ENCODE results near the gene UGT1A1. TPM values are rescaled to one million over a fixed set of nuclear protein-coding genes. Genes with fewer than 3 reads are reported as not detected.

The UGT1A1 gene
- total RNA-seq, 8 experiments from 2014 or later = 0.09 to 1.6 (median 0.19) TPM; not detected in 3

- in situ Hi-C loops (cut with MboI; ENCODE audit: low pct_unique_long_range_greater_than_20kb in 2 of 9, low sequenced_read_pairs in 9 of 9, unreplicated experiment in 9 of 9) = no loop called here
- ATAC-seq (replicated peaks in 6 of 8) = no peak
- no peak overlapping the region for H3K4me3 ChIP-seq
These were observed 43.3 kb downstream of the UGT1A1 start for GRCh38 chr2:233803292-233803911.

GRCh38 chr2:233803994-233804393, 43.9 kb downstream of the UGT1A1 start:
- ATAC-seq (replicated peaks in 6 of 8) = no peak
- no peak overlapping the region for H3K27ac ChIP-seq
- in situ Hi-C loops (cut with MboI; ENCODE audit: low pct_unique_long_range_greater_than_20kb in 2 of 9, low sequenced_read_pairs in 9 of 9, unreplicated experiment in 9 of 9) = no loop called here
- 0 to 67% (median 23%) methylated on average over 1 to 6 of the region's 8 CpGs; no CpG with 5 or more reads in 6 of the 10 experiments for whole genome bisulfite sequencing, 10 experiments
- H3K4me3 ChIP-seq = no peak overlapping the region
- H3K4me1 ChIP-seq (replicated peaks in 1 of 2) = no peaks in the 10 kb centered on the region

More at GRCh38 chr2:233803292-233803911, 43.3 kb downstream of the UGT1A1 start:
- Histone ChIP-seq H3K4me1 (replicated peaks in 1 of 2) (no peaks in the 10 kb centered on the region), H3K27ac (no peak overlapping the region)
- 0 to 83% (median 50%) methylated on average over 1 of the region's 2 CpGs; no CpG with 5 or more reads in 4 of the 10 experiments for WGBS, 10 experiments

- Histone ChIP-seq H3K4me3 (no peak overlapping the region), H3K27ac (no peak overlapping the region), H3K4me1 (replicated peaks in 1 of 2) (no peaks in the 10 kb centered on the region)
- 38 to 83% (median 68%) methylated on average over 2 to 8 of the region's 12 CpGs; no CpG with 5 or more reads in 4 of the 10 experiments for WGBS, 10 experiments
- no peak for ATAC-seq (replicated peaks in 6 of 8)
- in situ Hi-C loops (cut with MboI; ENCODE audit: low pct_unique_long_range_greater_than_20kb in 2 of 9, low sequenced_read_pairs in 9 of 9, unreplicated experiment in 9 of 9) = no loop called here
These were observed 47.3 kb downstream of the UGT1A1 start for GRCh38 chr2:233807215-233807865.

GRCh38 chr2:233807966-233808935, 48.2 kb downstream of the UGT1A1 start:
- no peak for ATAC-seq (replicated peaks in 6 of 8)
- in situ Hi-C loops (cut with MboI; ENCODE audit: low pct_unique_long_range_greater_than_20kb in 2 of 9, low sequenced_read_pairs in 9 of 9, unreplicated experiment in 9 of 9) = no loop called here
- Histone ChIP-seq H3K4me1 (replicated peaks in 1 of 2) (no peaks in the 10 kb centered on the region), H3K4me3 (no peak overlapping the region), H3K27ac (no peak overlapping the region)
- WGBS, 10 experiments = 40 to 80% (median 76%) methylated on average over 1 to 5 of the region's 10 CpGs; no CpG with 5 or more reads in 4 of the 10 experiments

- in situ Hi-C loops (cut with MboI; ENCODE audit: low pct_unique_long_range_greater_than_20kb in 2 of 9, low sequenced_read_pairs in 9 of 9, unreplicated experiment in 9 of 9) = no loop called here
- 48 to 100% (median 78%) methylated on average over 1 to 6 of the region's 6 CpGs; no CpG with 5 or more reads in 5 of the 10 experiments for WGBS, 10 experiments
- H3K4me3 ChIP-seq = no peak overlapping the region
These were observed 50.3 kb downstream of the UGT1A1 start for GRCh38 chr2:233810385-233810784.

GRCh38 chr2:233811087-233811486, 51.0 kb downstream of the UGT1A1 start:
- Histone ChIP-seq H3K4me3 (no peak overlapping the region), H3K4me1 (replicated peaks in 1 of 2) (no peaks in the 10 kb centered on the region), H3K27ac (no peak overlapping the region)
- no peak for ATAC-seq (replicated peaks in 6 of 8)
- WGBS, 10 experiments = 36 to 80% (median 53%) methylated on average over 1 to 3 of the region's 4 CpGs; no CpG with 5 or more reads in 3 of the 10 experiments
- in situ Hi-C loops (cut with MboI; ENCODE audit: low pct_unique_long_range_greater_than_20kb in 2 of 9, low sequenced_read_pairs in 9 of 9, unreplicated experiment in 9 of 9) = no loop called here

More at GRCh38 chr2:233810385-233810784, 50.3 kb downstream of the UGT1A1 start:
- H3K4me1 ChIP-seq (replicated peaks in 1 of 2) = no peaks in the 10 kb centered on the region
- ATAC-seq (replicated peaks in 6 of 8) = no peak
- H3K27ac ChIP-seq = no peak overlapping the region

- Histone ChIP-seq H3K4me1 (replicated peaks in 1 of 2) (peaks cover 0 to 4% of the 10 kb centered on the region in 2 donors), H3K27ac (no peak overlapping the region), H3K4me3 (no peak overlapping the region)
- WGBS, 10 experiments = 0 to 85% (median 60%) methylated on average over 1 to 8 of the region's 8 CpGs; no CpG with 5 or more reads in 2 of the 10 experiments
- in situ Hi-C loops (cut with MboI; ENCODE audit: low pct_unique_long_range_greater_than_20kb in 2 of 9, low sequenced_read_pairs in 9 of 9, unreplicated experiment in 9 of 9) = no loop called here
- no peak for ATAC-seq (replicated peaks in 6 of 8)
These were observed 51.7 kb downstream of the UGT1A1 start for GRCh38 chr2:233811732-233812131.

GRCh38 chr2:233813236-233814055, 53.4 kb downstream of the UGT1A1 start:
- H3K4me3 ChIP-seq = no peak overlapping the region
- 20 to 100% (median 80%) methylated on average over 1 to 3 of the region's 3 CpGs; no CpG with 5 or more reads in 5 of the 10 experiments for WGBS, 10 experiments
- in situ Hi-C loops (cut with MboI; ENCODE audit: low pct_unique_long_range_greater_than_20kb in 2 of 9, low sequenced_read_pairs in 9 of 9, unreplicated experiment in 9 of 9) = no loop called here
- no peak for ATAC-seq (replicated peaks in 6 of 8)
- H3K4me1 ChIP-seq (replicated peaks in 1 of 2) = peaks cover 0 to 6% of the 10 kb centered on the region in 2 donors
- no peak overlapping the region for H3K27ac ChIP-seq

GRCh38 chr2:233814056-233814835, 54.2 kb downstream of the UGT1A1 start:
- Histone ChIP-seq H3K4me3 (no peak overlapping the region), H3K4me1 (replicated peaks in 1 of 2) (peaks cover 0 to 6% of the 10 kb centered on the region in 2 donors), H3K27ac (no peak overlapping the region)
- peak in 3 of 8 experiments; percentile 21 to 71 (median 50) for ATAC-seq (replicated peaks in 6 of 8)
- 40 to 80% methylated on average over 1 of the region's 2 CpGs; no CpG with 5 or more reads in 8 of the 10 experiments for WGBS, 10 experiments
- in situ Hi-C loops (cut with MboI; ENCODE audit: low pct_unique_long_range_greater_than_20kb in 2 of 9, low sequenced_read_pairs in 9 of 9, unreplicated experiment in 9 of 9) = no loop called here

- H3K4me3 ChIP-seq = no peak overlapping the region
- no peak overlapping the region for H3K27ac ChIP-seq
- ATAC-seq (replicated peaks in 6 of 8) = no peak
- peaks cover 0 to 6% of the 10 kb centered on the region in 2 donors for H3K4me1 ChIP-seq (replicated peaks in 1 of 2)
- in situ Hi-C loops (cut with MboI; ENCODE audit: low pct_unique_long_range_greater_than_20kb in 2 of 9, low sequenced_read_pairs in 9 of 9, unreplicated experiment in 9 of 9) = no loop called here
- WGBS, 10 experiments = 26 to 100% (median 80%) methylated on average over 2 to 6 of the region's 6 CpGs
These were observed 55.8 kb downstream of the UGT1A1 start for GRCh38 chr2:233815861-233816260.

GRCh38 chr2:233816334-233816733, 56.3 kb downstream of the UGT1A1 start:
- peak in 1 of 8 experiments; percentile 47 for ATAC-seq (replicated peaks in 6 of 8)
- no peak overlapping the region for H3K27ac ChIP-seq
- H3K4me1 ChIP-seq (replicated peaks in 1 of 2) = peaks cover 0 to 6% of the 10 kb centered on the region in 2 donors
- in situ Hi-C loops (cut with MboI; ENCODE audit: low pct_unique_long_range_greater_than_20kb in 2 of 9, low sequenced_read_pairs in 9 of 9, unreplicated experiment in 9 of 9) = no loop called here
- 0 to 63% (median 37%) methylated on average over 1 to 2 of the region's 2 CpGs; no CpG with 5 or more reads in 5 of the 10 experiments for WGBS, 10 experiments
- no peak overlapping the region for H3K4me3 ChIP-seq
